Measurements from ENCODE around the gene IVD. TPM values are rescaled to one million over a fixed set of nuclear protein-coding genes. Genes with fewer than 3 reads are reported as not detected.
A peak's percentile ranks its signal among the peaks of the same experiment; 100 is the strongest.

The IVD gene
- total RNA-seq, 1 donor from 2014 or later, result 57.0 TPM

- DNase-seq (ENCODE audit: low read depth), result no peak
Measured at GRCh38 chr15:40413036-40413435, 7.4 kb downstream of the IVD start.

GRCh38 chr15:40414816-40415215, 9.2 kb downstream of the IVD start:
- no peak for DNase-seq (ENCODE audit: low read depth)

- DNase-seq (ENCODE audit: low read depth), result no peak
Measured at GRCh38 chr15:40415226-40415625, 9.6 kb downstream of the IVD start.

GRCh38 chr15:40416056-40416455, 10.5 kb downstream of the IVD start:
- no peak for DNase-seq (ENCODE audit: low read depth)

GRCh38 chr15:40418126-40418525, 12.5 kb downstream of the IVD start:
- DNase-seq (ENCODE audit: low read depth), result no peak

- DNase-seq (ENCODE audit: low read depth), result peak; percentile 37
Measured at GRCh38 chr15:40420071-40420713, 14.6 kb downstream of the IVD start.

DNA sequence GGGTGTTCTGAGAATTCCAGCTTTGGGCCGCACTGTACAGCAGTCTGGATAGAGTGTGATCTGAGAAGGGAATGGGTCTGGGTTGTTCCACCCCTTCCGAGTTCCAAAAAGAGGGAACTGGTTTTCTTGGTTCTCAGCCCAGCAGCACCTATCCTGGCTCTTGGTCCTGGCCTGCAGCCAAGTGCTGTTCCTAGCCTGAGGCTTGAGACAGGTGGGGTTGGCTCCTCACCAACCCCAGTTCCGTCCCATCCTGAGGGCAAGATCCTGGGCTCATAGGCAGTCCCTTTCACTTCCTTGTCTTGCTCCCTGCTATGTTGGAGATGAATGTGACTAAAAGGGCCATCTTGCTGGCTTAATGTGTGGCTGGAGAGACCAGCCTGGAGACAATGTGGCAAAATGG, 15.2 kb downstream of the IVD start:
- DNase-seq (ENCODE audit: low read depth), result no peak

GRCh38 chr15:40421246-40422157, 15.9 kb downstream of the IVD start:
- peak; percentile 85 for DNase-seq (ENCODE audit: low read depth)

DNA sequence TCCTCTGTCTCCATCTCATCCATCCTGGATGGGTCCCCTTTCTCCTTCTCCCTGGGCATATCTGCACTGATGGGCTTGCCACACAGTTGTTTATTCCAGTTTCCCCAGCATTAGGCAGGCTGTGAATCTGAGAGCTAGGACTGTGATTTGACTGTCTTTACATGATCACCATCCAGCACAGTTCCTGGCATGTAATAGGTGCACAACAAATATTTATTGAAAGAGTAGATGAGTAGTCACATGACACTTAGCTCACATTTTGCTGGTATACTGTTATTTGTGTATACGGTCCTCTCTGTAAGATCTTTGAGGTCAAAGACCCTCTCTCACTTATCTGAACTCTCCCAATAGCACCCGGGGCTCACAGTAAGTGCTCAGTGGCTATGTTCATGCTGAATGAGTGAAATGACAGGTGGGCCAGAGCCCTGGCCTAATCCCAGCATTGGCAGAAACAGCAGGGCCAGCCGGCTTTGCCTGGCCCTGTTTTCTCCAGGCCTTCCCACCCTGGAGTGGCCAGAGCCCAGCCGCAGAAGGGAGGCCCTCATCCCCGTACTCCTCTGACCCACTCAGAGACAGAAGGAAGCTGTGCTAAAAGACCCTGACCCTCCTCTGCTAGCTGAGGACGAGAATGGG, 19.0 kb downstream of the IVD start:
- DNase-seq (ENCODE audit: low read depth), result peak; percentile 76

DNA sequence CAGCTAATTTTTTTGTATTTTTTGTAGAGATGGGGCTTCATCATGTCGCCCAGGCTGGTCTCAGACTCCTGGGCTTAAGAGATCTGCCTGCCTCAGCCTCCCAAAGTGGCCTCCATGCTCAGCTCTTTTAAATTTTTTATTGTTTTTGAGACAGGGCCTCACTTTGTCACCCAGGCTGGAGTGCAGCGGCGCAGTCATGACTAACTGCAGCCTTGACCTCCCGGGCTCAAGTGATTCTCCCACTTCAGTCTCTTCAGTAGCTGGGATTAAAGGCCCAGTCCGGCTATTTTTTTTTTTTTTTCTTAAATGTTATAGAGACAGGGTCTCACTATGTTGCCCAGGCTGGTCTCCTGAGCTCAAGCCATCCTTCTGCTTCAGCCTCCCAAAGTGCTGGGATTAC, 20.1 kb downstream of the IVD start:
- DNase-seq (ENCODE audit: low read depth), result no peak

GRCh38 chr15:40427188-40427587, 21.6 kb downstream of the IVD start:
- DNase-seq (ENCODE audit: low read depth), result no peak

GRCh38 chr15:40428185-40428584, 22.6 kb downstream of the IVD start:
- no peak for DNase-seq (ENCODE audit: low read depth)

DNA sequence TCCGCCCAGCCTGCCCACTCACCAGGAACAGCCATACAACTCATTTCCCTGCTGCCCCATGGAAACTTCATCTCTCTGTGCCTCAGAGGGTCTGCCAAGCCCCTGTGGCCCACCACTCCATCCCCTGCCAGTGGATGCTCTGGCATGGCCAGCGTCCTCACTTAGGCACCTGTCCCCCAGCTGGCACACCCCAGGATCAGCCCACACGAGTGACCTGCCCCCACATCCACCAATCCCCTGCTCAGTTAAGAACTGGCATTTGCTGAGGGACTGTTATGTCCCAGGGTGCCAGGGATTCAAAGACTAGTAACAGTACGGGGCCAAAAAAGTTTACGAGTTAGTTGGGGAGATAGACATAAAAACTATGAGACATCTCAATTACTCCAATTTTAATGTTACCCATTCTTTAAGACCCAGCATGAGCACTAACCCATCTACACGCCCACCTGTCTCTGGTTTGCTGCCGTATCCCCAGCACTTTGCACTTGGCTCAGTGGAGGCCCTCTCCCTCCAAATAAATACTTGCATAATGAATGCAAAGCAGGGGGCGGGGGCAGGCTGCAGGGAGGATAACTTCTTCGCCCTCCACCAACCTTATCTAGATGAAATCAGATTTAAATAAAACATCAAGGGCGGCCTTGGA, 23.6 kb downstream of the IVD start:
- no peak for DNase-seq (ENCODE audit: low read depth)

DNA sequence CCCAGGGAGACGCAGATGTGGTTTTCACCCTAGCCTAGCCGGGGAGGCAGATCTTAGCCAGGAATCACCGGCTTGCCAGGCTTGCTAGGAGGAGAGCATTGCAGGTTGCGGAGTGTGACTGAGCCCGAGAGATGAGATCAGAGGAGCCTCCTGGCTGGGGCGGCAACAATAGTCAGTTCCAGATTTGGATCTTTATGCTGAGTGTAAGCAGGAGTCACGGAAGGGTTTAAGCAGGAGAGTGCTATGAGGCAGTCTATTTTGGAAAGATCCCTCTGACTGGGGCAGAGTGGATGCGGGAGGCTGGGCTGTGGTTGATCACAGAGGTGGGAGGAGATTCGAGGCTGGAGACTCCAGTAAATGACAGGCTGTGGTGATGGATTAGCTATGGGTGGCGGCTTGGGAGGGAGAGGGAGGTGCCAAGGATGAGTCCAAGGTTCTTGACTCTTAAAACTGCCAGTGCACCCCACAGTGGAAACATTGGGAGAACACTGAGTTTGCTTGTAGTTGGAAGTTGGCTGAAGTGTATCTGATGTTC, 24.7 kb downstream of the IVD start:
- DNase-seq (ENCODE audit: low read depth), result peak; percentile 67

DNA sequence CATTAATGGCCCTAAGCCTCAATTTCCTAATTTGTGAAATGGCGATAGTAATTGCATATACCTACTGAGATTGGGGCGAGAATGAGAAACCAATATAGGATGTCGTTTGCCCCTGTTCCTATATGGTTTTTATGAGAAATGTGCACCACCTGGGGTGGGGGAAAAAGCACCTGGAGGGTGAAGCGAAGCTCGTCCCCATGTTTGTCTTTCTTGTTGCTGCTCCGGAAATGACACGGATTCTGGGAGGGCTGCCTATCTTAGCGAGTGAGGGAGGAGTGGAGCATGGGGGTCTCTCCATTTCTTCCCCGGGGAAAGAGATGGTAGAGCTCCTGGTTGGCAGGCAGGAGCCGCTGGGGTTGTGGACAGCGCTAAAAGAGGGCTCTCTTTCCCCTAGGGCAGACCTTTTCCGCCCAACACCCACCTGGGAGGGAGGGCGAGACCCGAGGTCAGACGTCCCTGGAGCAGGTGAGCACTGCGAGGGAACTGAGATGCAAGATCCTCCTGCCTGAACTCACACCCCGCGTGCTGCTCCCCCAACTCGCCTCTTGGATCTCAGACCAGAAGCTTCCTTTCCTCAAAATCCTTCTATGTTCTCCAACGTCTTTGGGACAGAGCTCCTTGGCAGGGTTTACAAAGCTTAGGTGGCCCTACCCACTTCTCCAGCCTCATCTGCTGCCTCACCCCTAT, 29.6 kb downstream of the IVD start:
- no peak for DNase-seq (ENCODE audit: low read depth)

DNA sequence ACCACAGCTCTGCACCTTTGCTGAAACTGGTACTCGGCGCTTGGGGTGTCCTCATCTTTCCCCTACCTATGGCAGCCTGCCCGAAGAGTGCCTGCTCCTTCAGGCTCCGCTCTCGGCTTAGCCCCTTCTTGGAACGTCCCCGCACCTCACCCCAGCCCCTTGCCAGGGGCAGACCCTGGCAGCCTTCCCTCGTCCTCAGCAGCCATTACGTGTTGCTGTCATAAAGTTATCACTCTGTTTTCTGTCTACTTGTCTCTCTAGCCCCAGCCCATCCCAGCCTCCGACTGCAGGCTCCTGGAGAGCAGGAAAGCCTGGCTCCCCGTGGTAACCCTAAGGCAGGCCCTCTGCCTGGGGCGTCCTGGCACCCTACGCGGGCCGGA, 30.1 kb downstream of the IVD start:
- no peak for DNase-seq (ENCODE audit: low read depth)

- DNase-seq (ENCODE audit: low read depth), result peak; percentile 45
Measured at GRCh38 chr15:40436116-40436891, 30.7 kb downstream of the IVD start.

GRCh38 chr15:40436892-40437751, 31.5 kb downstream of the IVD start:
- DNase-seq (ENCODE audit: low read depth), result no peak

All from myocyte (in vitro differentiated cells).